Measurements from ENCODE around the gene FXR2. TPM values are rescaled to one million over a fixed set of nuclear protein-coding genes. Genes with fewer than 3 reads are reported as not detected.
"Not testable (repeated sequence)": the region's sequence is repeated elsewhere in the genome, so short reads cannot be mapped to it uniquely, and the experiment has no call there.

The FXR2 gene
- polyA plus RNA-seq, 1 donor, result 28.2 TPM

GRCh38 chr17:7647018-7647417, 32.3 kb upstream of the FXR2 start:
- Histone ChIP-seq H3K4me1 (ENCODE audit: control insufficient read depth, insufficient read depth, low read length) (peaks cover 7% of the 10 kb centered on the region), H3K27me3 (ENCODE audit: control insufficient read depth, insufficient read depth, low read length) (peaks cover 21% of the 10 kb centered on the region), H3K27ac (ENCODE audit: low read length) (no peak overlapping the region), H3K36me3 (ENCODE audit: control insufficient read depth, insufficient read depth, low read length) (no peaks in the 10 kb centered on the region), H3K4me3 (ENCODE audit: low read length) (no peak overlapping the region), H3K9me3 (ENCODE audit: control insufficient read depth, low read depth, low read length) (peaks cover 6% of the 10 kb centered on the region)
- DNase-seq, result no peak
- WGBS (ENCODE audit: insufficient coverage, low lambda C conversion rate), result no CpG with 5 or more reads among the region's 4 CpGs

GRCh38 chr17:7646457-7646856, 31.8 kb upstream of the FXR2 start:
- H3K27me3 ChIP-seq (ENCODE audit: control insufficient read depth, insufficient read depth, low read length), result peaks cover 15% of the 10 kb centered on the region
- peaks cover 6% of the 10 kb centered on the region for H3K9me3 ChIP-seq (ENCODE audit: control insufficient read depth, low read depth, low read length)
- 100% methylated on average over 3 of the region's 9 CpGs for WGBS (ENCODE audit: insufficient coverage, low lambda C conversion rate)
- H3K27ac ChIP-seq (ENCODE audit: low read length), result no peak overlapping the region
- peaks cover 6% of the 10 kb centered on the region for H3K4me1 ChIP-seq (ENCODE audit: control insufficient read depth, insufficient read depth, low read length)
- H3K4me3 ChIP-seq (ENCODE audit: low read length), result no peak overlapping the region
- H3K36me3 ChIP-seq (ENCODE audit: control insufficient read depth, insufficient read depth, low read length), result no peaks in the 10 kb centered on the region
- DNase-seq, result no peak

GRCh38 chr17:7644775-7645174, 30.1 kb upstream of the FXR2 start:
- DNase-seq, result no peak
- H3K4me3 ChIP-seq (ENCODE audit: low read length), result no peak overlapping the region
- H3K9me3 ChIP-seq (ENCODE audit: control insufficient read depth, low read depth, low read length), result no peaks in the 10 kb centered on the region
- H3K36me3 ChIP-seq (ENCODE audit: control insufficient read depth, insufficient read depth, low read length), result no peaks in the 10 kb centered on the region
- no CpG with 5 or more reads among the region's 4 CpGs for WGBS (ENCODE audit: insufficient coverage, low lambda C conversion rate)
- H3K27me3 ChIP-seq (ENCODE audit: control insufficient read depth, insufficient read depth, low read length), result no peaks in the 10 kb centered on the region
- no peaks in the 10 kb centered on the region for H3K4me1 ChIP-seq (ENCODE audit: control insufficient read depth, insufficient read depth, low read length)
- no peak overlapping the region for H3K27ac ChIP-seq (ENCODE audit: low read length)

- no CpG with 5 or more reads among the region's 7 CpGs for WGBS (ENCODE audit: insufficient coverage, low lambda C conversion rate)
- not testable (repeated sequence) for DNase-seq; H3K4me3 ChIP-seq (ENCODE audit: low read length); H3K36me3 ChIP-seq (ENCODE audit: control insufficient read depth, insufficient read depth, low read length); H3K27me3 ChIP-seq (ENCODE audit: control insufficient read depth, insufficient read depth, low read length); H3K9me3 ChIP-seq (ENCODE audit: control insufficient read depth, low read depth, low read length); H3K4me1 ChIP-seq (ENCODE audit: control insufficient read depth, insufficient read depth, low read length); H3K27ac ChIP-seq (ENCODE audit: low read length)
These were observed 26.9 kb upstream of the FXR2 start for GRCh38 chr17:7641635-7642034.

GRCh38 chr17:7640783-7641182, 26.1 kb upstream of the FXR2 start:
- Histone ChIP-seq H3K4me1 (ENCODE audit: control insufficient read depth, insufficient read depth, low read length) (no peaks in the 10 kb centered on the region), H3K27me3 (ENCODE audit: control insufficient read depth, insufficient read depth, low read length) (no peaks in the 10 kb centered on the region), H3K27ac (ENCODE audit: low read length) (no peak overlapping the region), H3K9me3 (ENCODE audit: control insufficient read depth, low read depth, low read length) (no peaks in the 10 kb centered on the region), H3K36me3 (ENCODE audit: control insufficient read depth, insufficient read depth, low read length) (no peaks in the 10 kb centered on the region), H3K4me3 (ENCODE audit: low read length) (no peak overlapping the region)
- DNase-seq, result no peak
- WGBS (ENCODE audit: insufficient coverage, low lambda C conversion rate), result no CpG with 5 or more reads among the region's 26 CpGs

- Histone ChIP-seq H3K36me3 (ENCODE audit: control insufficient read depth, insufficient read depth, low read length) (no peaks in the 10 kb centered on the region), H3K27me3 (ENCODE audit: control insufficient read depth, insufficient read depth, low read length) (no peaks in the 10 kb centered on the region), H3K4me3 (ENCODE audit: low read length) (no peak overlapping the region), H3K9me3 (ENCODE audit: control insufficient read depth, low read depth, low read length) (no peaks in the 10 kb centered on the region), H3K27ac (ENCODE audit: low read length) (no peak overlapping the region), H3K4me1 (ENCODE audit: control insufficient read depth, insufficient read depth, low read length) (peaks cover 18% of the 10 kb centered on the region)
- no CpG with 5 or more reads among the region's 5 CpGs for whole genome bisulfite sequencing (ENCODE audit: insufficient coverage, low lambda C conversion rate)
- no peak for DNase-seq
These were observed 21.5 kb upstream of the FXR2 start for GRCh38 chr17:7636163-7636562.

GRCh38 chr17:7634384-7634783, 19.7 kb upstream of the FXR2 start:
- Histone ChIP-seq H3K36me3 (ENCODE audit: control insufficient read depth, insufficient read depth, low read length) (no peaks in the 10 kb centered on the region), H3K27ac (ENCODE audit: low read length) (no peak overlapping the region), H3K9me3 (ENCODE audit: control insufficient read depth, low read depth, low read length) (no peaks in the 10 kb centered on the region), H3K4me3 (ENCODE audit: low read length) (no peak overlapping the region), H3K27me3 (ENCODE audit: control insufficient read depth, insufficient read depth, low read length) (no peaks in the 10 kb centered on the region), H3K4me1 (ENCODE audit: control insufficient read depth, insufficient read depth, low read length) (peaks cover 34% of the 10 kb centered on the region)
- DNase-seq, result peak in 1 of 2 donors; percentile 22
- no CpG with 5 or more reads among the region's 5 CpGs for WGBS (ENCODE audit: insufficient coverage, low lambda C conversion rate)

- no peaks in the 10 kb centered on the region for H3K9me3 ChIP-seq (ENCODE audit: control insufficient read depth, low read depth, low read length)
- H3K27ac ChIP-seq (ENCODE audit: low read length), result no peak overlapping the region
- no peak overlapping the region for H3K4me3 ChIP-seq (ENCODE audit: low read length)
- no peaks in the 10 kb centered on the region for H3K27me3 ChIP-seq (ENCODE audit: control insufficient read depth, insufficient read depth, low read length)
- peaks cover 42% of the 10 kb centered on the region for H3K4me1 ChIP-seq (ENCODE audit: control insufficient read depth, insufficient read depth, low read length)
- DNase-seq, result no peak
- H3K36me3 ChIP-seq (ENCODE audit: control insufficient read depth, insufficient read depth, low read length), result no peaks in the 10 kb centered on the region
- no CpG with 5 or more reads among the region's 2 CpGs for WGBS (ENCODE audit: insufficient coverage, low lambda C conversion rate)
These were observed 18.4 kb upstream of the FXR2 start for GRCh38 chr17:7633093-7633492.

- H3K9me3 ChIP-seq (ENCODE audit: control insufficient read depth, low read depth, low read length), result no peaks in the 10 kb centered on the region
- H3K36me3 ChIP-seq (ENCODE audit: control insufficient read depth, insufficient read depth, low read length), result no peaks in the 10 kb centered on the region
- no peaks in the 10 kb centered on the region for H3K27me3 ChIP-seq (ENCODE audit: control insufficient read depth, insufficient read depth, low read length)
- H3K4me1 ChIP-seq (ENCODE audit: control insufficient read depth, insufficient read depth, low read length), result peaks cover 45% of the 10 kb centered on the region
- no peak overlapping the region for H3K4me3 ChIP-seq (ENCODE audit: low read length)
- no peak overlapping the region for H3K27ac ChIP-seq (ENCODE audit: low read length)
- 83% methylated on average over 1 of the region's 6 CpGs for WGBS (ENCODE audit: insufficient coverage, low lambda C conversion rate)
- DNase-seq, result no peak
These were observed 17.8 kb upstream of the FXR2 start for GRCh38 chr17:7632492-7632894.

GRCh38 chr17:7631398-7632380, 17.0 kb upstream of the FXR2 start:
- no peaks in the 10 kb centered on the region for H3K9me3 ChIP-seq (ENCODE audit: control insufficient read depth, low read depth, low read length)
- H3K4me3 ChIP-seq (ENCODE audit: low read length), result no peak overlapping the region
- H3K27me3 ChIP-seq (ENCODE audit: control insufficient read depth, insufficient read depth, low read length), result no peaks in the 10 kb centered on the region
- peaks cover 46% of the 10 kb centered on the region for H3K4me1 ChIP-seq (ENCODE audit: control insufficient read depth, insufficient read depth, low read length)
- H3K27ac ChIP-seq (ENCODE audit: low read length), result peak overlapping the region; percentile 80
- peak in 1 of 2 donors; percentile 41 for DNase-seq
- H3K36me3 ChIP-seq (ENCODE audit: control insufficient read depth, insufficient read depth, low read length), result peaks cover 2% of the 10 kb centered on the region
- no CpG with 5 or more reads among the region's 11 CpGs for WGBS (ENCODE audit: insufficient coverage, low lambda C conversion rate)
